SH-SY5Y (cell line): ENCODE data around the gene AURKB.

Experiments used
- GATA2 ChIP-seq: IDR thresholded peaks from 2 replicates; pipeline ENCODE4 v1.6.1; 2011; ENCODE audit warnings: mild to moderate bottlenecking, low read depth, low read length
- GATA3 ChIP-seq: IDR thresholded peaks from 2 replicates; pipeline ENCODE4 v1.6.1; 2011; ENCODE audit warnings: low read depth, mild to moderate bottlenecking, low read length, moderate library complexity

AURKB gene

GRCh38 chr17:8186446-8186786 is 24.0 kb downstream of the AURKB start:
- no peak for TF ChIP-seq GATA2
- TF ChIP-seq GATA3, result no peak

- TF ChIP-seq GATA2 (no peak), GATA3 (no peak)
Observed at GRCh38 chr17:8185582-8186445, 24.6 kb downstream of the AURKB start.

GRCh38 chr17:8176998-8177731 is 33.2 kb downstream of the AURKB start:
- no peak for TF ChIP-seq GATA3

GRCh38 chr17:8176197-8176940 is 34.0 kb downstream of the AURKB start, which contains the start of gene TMEM107:
Gene TMEM107, minus strand, starts transcription at chr17:8176380. Its CDS starts 94 bp downstream, at chr17:8176286.
- no peak for TF ChIP-seq GATA3
- TF ChIP-seq GATA2, result no peak

GRCh38 chr17:8175795-8176196 is 34.6 kb downstream of the AURKB start:
- no peak for TF ChIP-seq GATA3
- TF ChIP-seq GATA2, result no peak

GRCh38 chr17:8173871-8174322 is 36.5 kb downstream of the AURKB start:
- no peak for TF ChIP-seq GATA2

- TF ChIP-seq GATA2 (peak; percentile 81), GATA3 (peak; percentile 71; the same call in 1 of the 2 replicates)
Observed at GRCh38 chr17:8173056-8173870, 37.1 kb downstream of the AURKB start.

- TF ChIP-seq GATA2, result no peak
- TF ChIP-seq GATA3, result no peak
Observed at GRCh38 chr17:8167526-8167925, 42.8 kb downstream of the AURKB start.

- TF ChIP-seq GATA3 (no peak), GATA2 (no peak)
Observed at GRCh38 chr17:8166731-8167130, 43.6 kb downstream of the AURKB start.

GRCh38 chr17:8164815-8165131 is 45.6 kb downstream of the AURKB start:
- no peak for TF ChIP-seq GATA2
- no peak for TF ChIP-seq GATA3

GRCh38 chr17:8163978-8164814 is 46.2 kb downstream of the AURKB start:
- TF ChIP-seq GATA3 (no peak), GATA2 (no peak)

GRCh38 chr17:8162997-8163977 is 47.1 kb downstream of the AURKB start:
- TF ChIP-seq GATA3 (no peak), GATA2 (no peak)
